ENCODE measurements around the gene SHQ1.

The SHQ1 gene

DNA sequence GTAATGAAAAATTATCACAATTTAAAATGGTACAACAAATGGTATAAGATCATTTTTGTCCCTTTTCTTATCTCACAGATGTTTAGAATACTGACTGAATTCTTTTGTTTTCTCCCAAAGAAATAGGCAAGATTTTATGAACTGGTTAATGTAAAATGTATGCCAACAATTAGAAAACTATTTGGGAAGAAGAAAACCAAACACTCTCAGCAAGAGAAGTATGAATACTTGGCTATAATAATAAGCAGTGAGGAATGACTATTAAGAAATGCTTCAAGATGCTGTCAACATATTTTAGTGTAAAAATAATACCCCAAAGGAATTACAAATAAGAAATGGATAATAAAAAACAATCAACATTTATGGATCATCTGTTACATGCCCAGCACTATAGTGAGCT is 18.5 kb downstream of the SHQ1 start:
- peak; percentile 82 for DNase-seq (ENCODE audit: low read depth)
- TF ChIP-seq, protein P1, sequence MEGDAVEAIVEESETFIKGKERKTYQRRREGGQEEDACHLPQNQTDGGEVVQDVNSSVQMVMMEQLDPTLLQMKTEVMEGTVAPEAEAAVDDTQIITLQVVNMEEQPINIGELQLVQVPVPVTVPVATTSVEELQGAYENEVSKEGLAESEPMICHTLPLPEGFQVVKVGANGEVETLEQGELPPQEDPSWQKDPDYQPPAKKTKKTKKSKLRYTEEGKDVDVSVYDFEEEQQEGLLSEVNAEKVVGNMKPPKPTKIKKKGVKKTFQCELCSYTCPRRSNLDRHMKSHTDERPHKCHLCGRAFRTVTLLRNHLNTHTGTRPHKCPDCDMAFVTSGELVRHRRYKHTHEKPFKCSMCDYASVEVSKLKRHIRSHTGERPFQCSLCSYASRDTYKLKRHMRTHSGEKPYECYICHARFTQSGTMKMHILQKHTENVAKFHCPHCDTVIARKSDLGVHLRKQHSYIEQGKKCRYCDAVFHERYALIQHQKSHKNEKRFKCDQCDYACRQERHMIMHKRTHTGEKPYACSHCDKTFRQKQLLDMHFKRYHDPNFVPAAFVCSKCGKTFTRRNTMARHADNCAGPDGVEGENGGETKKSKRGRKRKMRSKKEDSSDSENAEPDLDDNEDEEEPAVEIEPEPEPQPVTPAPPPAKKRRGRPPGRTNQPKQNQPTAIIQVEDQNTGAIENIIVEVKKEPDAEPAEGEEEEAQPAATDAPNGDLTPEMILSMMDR (conservative IDR thresholded peaks at IDR 0.05; ENCODE audit: low read length): no peak
- H3K4me3 ChIP-seq (ENCODE audit: low read length): no peak overlapping the region

DNA sequence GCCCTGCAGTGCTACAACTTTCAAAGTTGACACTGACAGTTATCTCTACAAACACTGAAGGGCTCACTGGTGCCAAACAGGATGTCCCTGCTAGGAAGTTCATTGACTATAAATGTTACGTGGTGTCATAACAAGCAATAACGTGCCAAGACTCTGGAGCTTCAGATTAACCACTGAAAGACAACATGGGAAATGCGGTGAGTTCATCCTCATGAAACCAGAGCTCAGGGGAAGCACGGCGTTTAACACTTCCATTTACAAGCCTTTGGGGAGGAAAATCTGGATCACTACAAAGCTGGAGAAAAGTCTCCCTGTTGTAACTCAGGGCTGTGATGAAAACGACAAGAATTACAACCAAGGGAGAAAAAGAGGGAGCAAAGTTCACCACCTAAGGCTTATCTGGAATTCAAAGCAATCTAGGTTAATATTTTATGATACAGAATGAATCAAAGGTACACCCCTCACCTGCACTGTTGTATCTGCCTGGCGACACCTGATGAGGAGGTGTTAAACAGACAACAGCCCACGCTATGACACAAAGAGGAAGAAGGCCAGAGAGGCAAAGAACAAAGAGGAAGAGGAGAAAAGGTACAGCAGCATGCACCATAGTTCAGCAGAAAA is 27.0 kb downstream of the SHQ1 start:
- H3K4me3 ChIP-seq (ENCODE audit: low read length): no peak overlapping the region
- peak; percentile 69 for DNase-seq (ENCODE audit: low read depth)
- TF ChIP-seq, protein P1 (conservative IDR thresholded peaks at IDR 0.05; ENCODE audit: low read length): no peak

DNA sequence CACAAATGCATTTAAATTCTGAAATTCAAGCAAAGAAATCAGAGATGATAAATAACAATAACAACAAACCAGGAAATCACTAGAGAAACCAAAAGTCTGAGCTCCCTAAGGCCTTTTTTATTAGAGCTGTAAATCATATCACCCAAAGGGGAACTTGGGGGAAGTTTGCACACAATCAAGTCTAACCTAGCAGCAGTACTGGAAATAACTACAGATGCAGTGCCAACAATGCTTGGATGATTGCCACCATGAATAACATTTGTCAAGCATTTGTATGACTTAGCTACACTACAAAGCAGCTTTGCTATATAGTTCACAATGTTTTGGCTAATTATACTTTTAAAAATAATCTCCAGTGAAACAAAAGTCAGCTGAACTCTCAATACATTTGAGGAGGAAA is 27.8 kb downstream of the SHQ1 start:
- TF ChIP-seq, protein P1 (conservative IDR thresholded peaks at IDR 0.05; ENCODE audit: low read length): no peak
- no peak overlapping the region for H3K4me3 ChIP-seq (ENCODE audit: low read length)
- DNase-seq (ENCODE audit: low read depth): peak; percentile 87

DNA sequence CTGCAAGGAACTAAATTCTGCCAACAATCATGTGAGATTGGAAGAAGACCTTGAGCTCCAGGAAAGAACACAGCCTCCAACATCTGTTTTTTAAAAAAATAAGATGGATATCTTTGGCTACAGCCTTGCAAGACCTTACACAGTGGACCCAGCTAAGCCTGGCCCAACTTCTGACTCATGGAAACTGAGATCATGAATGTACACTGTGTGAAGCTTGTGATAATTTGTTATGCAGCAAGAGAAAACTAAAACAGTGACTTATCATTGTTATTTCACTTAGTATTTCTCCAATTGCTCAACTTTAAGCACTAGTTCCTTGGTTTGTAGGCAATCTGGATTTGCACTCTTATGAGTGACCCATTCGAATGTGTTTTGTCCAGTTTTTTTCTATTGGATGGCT is 29.3 kb downstream of the SHQ1 start:
- TF ChIP-seq, protein P1 (conservative IDR thresholded peaks at IDR 0.05; ENCODE audit: low read length): no peak
- H3K4me3 ChIP-seq (ENCODE audit: low read length): no peak overlapping the region
- peak; percentile 85 for DNase-seq (ENCODE audit: low read depth)

DNA sequence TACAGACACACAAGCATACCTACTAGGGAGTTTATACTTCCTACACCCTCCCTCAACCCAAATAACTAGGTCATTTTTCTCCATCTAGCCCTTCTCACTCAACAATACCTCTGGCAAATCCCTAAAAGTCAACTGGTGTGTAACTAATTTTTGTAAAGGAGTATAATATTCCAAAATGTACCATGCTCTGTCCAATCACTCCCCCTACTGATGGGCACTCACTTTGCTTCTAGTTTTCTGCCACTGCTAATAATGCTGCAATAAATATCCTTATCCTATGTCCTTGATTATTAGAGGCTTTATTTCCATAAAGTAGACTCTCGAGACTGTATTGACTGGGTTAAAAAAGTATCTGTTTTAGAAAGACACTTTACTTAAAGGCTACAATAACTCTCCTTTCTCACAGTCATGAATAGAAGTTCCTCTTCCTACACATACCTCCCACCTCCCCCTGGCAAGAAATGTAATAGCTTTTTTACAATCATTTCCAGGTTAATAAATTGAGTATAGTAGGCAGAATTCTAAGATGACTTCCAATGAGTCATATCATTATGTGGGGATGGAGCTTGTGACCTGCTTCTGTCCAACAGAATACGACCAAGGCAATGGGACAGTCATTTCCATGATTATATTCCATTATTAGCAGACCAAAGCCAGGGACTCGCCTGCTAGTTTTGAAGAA is 30.0 kb downstream of the SHQ1 start:
- no peak overlapping the region for H3K4me3 ChIP-seq (ENCODE audit: low read length)
- TF ChIP-seq, protein P1 (conservative IDR thresholded peaks at IDR 0.05; ENCODE audit: low read length): peak; percentile 85
- DNase-seq (ENCODE audit: low read depth): peak; percentile 42

DNA sequence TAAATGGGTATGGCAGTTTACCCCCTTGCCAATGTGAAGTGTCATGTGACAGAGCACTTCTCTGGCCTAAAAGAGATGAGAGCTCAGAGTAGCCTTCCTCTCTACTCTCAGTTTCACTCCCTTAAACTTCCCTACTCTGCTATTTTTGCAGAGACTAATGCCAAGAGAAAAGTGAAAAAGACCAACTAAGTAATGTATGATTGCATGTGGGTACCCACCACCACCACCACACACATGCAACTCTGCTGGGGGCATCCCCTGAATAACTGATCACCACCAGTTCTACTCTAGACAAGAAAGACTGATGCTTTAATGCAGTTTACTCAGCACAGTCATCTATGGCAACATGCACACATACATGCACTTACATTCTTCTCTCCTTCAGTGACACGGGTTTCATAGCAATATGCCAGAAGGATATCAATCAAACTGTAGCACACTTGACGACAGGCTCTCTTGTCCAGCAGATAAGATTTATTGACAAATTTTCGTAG is 31.3 kb downstream of the SHQ1 start:
- H3K4me3 ChIP-seq (ENCODE audit: low read length): no peak overlapping the region
- TF ChIP-seq, protein P1 (conservative IDR thresholded peaks at IDR 0.05; ENCODE audit: low read length): no peak
- no peak for DNase-seq (ENCODE audit: low read depth)

DNA sequence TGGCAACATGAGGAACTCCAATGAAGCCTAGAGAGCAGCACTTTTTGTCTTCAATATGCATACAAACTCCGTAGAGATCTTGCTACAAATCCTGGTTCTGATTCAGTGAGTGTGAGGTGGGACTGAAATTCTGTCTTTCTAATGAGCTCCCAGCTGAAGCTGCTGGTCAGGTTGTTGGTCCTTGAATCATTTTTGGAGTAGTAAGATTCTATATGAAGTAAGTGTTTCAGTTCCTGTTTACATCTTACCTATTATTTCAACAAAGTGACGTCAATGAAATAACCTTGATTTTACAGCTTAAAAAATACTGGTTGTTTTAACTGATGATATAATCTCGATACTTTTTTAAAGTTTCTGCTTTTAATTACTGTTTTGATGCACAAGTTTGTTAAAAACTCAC is 33.9 kb downstream of the SHQ1 start:
- H3K4me3 ChIP-seq (ENCODE audit: low read length): no peak overlapping the region
- DNase-seq (ENCODE audit: low read depth): no peak
- TF ChIP-seq, protein P1 (conservative IDR thresholded peaks at IDR 0.05; ENCODE audit: low read length): no peak

All from AG10803 (cell line).